Fibroblast of skin of right quadriceps (primary cell): ENCODE data around the gene OVCH2.
"Not testable (repeated sequence)": the region's sequence is repeated elsewhere in the genome, so short reads cannot be mapped to it uniquely, and the experiment has no call there.

Experiments
- DNase-seq: peaks from one replicate; pipeline ENCODE4 v3.0.0-alpha.2; 2013

The OVCH2 gene, protein sequence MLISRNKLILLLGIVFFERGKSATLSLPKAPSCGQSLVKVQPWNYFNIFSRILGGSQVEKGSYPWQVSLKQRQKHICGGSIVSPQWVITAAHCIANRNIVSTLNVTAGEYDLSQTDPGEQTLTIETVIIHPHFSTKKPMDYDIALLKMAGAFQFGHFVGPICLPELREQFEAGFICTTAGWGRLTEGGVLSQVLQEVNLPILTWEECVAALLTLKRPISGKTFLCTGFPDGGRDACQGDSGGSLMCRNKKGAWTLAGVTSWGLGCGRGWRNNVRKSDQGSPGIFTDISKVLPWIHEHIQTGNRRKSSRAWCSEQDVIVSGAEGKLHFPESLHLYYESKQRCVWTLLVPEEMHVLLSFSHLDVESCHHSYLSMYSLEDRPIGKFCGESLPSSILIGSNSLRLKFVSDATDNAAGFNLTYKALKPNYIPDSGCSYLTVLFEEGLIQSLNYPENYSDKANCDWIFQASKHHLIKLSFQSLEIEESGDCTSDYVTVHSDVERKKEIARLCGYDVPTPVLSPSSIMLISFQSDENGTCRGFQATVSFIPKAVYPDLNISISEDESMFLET

GRCh38 chr11:7706377-7706776 lies at the start of gene OVCH2:
Gene OVCH2, minus strand, starts transcription at chr11:7706477. Its CDS starts 83 bp downstream, at chr11:7706394.
- DNase-seq: no peak

GRCh38 chr11:7749456-7749855 lies 43.2 kb upstream of the OVCH2 start:
- DNase-seq: no peak

DNA sequence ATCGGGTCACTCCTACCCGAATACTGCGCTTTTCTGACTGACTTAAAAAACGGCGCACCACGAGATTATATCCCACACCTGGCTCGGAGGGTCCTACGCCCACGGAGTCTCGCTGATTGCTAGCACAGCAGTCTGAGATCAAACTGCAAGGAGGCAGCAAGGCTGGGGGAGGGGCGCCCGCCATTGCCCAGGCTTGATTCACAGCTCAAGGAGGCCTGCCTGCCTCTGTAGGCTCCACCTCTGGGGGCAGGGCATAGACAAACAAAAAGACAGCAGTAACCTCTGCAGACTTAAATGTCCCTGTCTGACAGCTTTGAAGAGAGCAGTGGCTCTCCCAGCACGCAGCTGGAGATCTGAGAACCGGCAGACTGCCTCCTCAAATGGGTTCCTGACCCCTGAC lies 28.5 kb upstream of the OVCH2 start:
- DNase-seq: not testable (repeated sequence)

DNA sequence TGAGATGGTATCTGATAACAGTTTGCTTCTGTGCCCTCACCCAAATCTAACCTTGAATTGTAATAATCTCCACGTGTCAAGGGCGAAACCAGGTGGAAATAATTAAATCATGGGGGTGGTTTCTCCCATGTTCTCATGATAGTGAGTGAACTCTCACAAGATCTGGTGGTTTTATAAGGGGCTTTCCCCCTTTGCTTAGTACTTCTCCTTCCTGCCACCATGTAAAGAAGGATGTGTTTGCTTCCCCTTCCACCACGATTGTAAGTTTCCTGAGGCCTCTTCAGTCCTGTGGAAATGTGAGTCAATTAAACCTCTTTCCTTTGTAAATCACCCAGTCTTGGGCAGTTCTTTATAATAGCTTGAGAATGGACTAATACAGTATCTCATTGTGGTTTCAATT lies 8.5 kb upstream of the OVCH2 start:
- no peak for DNase-seq

DNA sequence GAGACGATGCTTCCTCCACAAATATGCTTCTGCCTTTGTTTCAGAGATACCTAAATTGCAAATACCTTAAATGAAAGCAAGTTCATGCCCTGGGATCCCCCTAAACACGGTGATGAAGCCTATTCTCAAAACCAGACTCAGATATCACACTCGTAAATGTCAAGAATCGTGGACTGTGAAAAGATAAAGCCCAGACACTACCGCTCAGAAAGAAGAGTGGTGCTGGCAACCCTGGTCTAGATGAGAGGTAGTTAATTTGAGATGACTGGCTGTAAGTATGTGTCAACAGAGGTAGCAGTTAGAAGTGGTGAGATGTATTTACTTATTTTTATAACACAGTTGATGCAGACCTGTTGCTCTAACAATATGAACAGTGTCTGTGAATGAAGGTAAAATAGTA lies 2.5 kb downstream of the OVCH2 start:
- DNase-seq: no peak

- DNase-seq: no peak
These were observed 9.9 kb downstream of the OVCH2 start for GRCh38 chr11:7696424-7696823.

- no peak for DNase-seq
These were observed 12.0 kb downstream of the OVCH2 start for GRCh38 chr11:7694235-7694634.

GRCh38 chr11:7692426-7692825 lies 13.9 kb downstream of the OVCH2 start:
- no peak for DNase-seq

- DNase-seq: peak; percentile 29
These were observed 14.4 kb downstream of the OVCH2 start for GRCh38 chr11:7691759-7692350.

DNA sequence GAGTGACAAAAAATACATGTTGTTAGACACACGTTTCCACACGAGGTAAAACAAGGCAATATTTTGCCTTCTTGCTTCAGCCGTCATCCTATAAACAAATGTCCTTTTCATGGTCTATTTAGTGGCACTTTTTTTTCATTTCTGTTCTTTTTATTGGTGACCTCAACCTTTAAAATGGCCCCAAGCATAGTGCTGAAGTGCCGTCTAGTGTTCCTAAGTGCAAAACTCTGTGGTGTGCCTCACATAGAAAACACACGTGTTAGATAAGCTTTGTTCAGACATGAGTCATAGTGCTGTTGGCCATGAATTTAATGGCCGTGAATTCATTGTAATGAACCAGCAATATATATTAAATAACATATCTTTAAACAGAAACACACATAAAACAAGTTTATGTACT lies 15.6 kb downstream of the OVCH2 start:
- no peak for DNase-seq

- DNase-seq: no peak
These were observed 17.0 kb downstream of the OVCH2 start for GRCh38 chr11:7689239-7689638.

- peak; percentile 25 for DNase-seq
These were observed 17.9 kb downstream of the OVCH2 start for GRCh38 chr11:7688238-7688826.

DNA sequence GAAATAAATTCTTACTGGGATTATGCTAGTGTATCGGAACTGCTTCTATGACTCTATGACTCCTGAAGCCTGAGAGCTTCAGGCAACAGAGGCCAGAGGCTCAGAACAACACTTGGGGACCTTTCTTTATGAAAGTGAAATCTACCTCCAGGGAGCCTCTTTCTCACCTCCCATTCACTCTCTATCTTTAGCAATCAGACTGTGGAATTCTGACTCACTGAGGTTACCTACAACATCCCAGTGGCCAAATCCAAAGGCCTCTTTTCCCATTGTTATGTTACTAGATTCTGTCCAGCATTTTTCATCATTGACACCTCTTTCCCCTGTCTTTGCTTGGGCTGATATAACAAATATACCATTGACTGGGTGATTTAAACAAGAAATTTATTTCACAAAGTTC lies 18.9 kb downstream of the OVCH2 start:
- DNase-seq: no peak

GRCh38 chr11:7686761-7687160 lies 19.5 kb downstream of the OVCH2 start:
- DNase-seq: no peak

DNA sequence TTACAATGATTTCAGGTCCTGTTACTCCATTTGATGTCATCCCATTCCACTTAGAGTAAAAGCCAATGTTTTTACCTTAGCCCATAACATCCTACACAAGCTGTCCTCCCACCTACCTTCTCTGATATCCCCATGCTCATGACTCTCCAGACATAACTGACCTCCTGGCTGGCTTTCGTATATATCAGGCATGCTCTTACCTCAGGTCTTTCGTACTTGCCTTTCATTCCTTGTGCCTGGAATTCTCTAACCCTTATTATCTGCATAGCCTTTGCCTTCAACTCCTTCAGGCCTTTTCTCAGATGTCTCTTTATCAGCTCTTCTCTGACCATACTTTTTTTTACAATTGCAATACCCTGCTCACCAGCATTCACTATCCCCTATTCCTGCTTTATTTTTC lies 22.7 kb downstream of the OVCH2 start:
- no peak for DNase-seq

- peak; percentile 26 for DNase-seq
These were observed 28.5 kb downstream of the OVCH2 start for GRCh38 chr11:7677796-7678201.

DNA sequence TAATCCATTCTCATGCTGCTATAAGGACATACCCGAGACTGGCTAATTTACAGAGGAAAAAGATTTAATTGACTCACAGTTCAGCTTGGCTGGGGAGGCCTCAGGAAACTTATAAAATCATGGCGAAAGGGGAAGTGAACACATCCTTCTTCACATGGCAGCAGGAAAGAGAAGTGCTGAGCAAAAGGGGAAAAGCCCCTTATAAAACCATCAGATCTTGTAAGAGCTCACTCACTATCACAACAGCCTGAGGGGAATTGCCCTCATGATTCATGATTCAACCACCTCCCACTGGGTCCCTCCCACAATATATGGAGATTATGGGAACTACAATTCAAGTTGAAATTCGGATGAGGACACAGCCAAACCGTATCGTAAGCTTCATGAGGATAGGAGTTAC lies 29.2 kb downstream of the OVCH2 start:
- DNase-seq: peak; percentile 50

- no peak for DNase-seq
These were observed 30.6 kb downstream of the OVCH2 start for GRCh38 chr11:7675631-7676030.

GRCh38 chr11:7673724-7674434 lies 32.4 kb downstream of the OVCH2 start:
- peak; percentile 22 for DNase-seq

DNA sequence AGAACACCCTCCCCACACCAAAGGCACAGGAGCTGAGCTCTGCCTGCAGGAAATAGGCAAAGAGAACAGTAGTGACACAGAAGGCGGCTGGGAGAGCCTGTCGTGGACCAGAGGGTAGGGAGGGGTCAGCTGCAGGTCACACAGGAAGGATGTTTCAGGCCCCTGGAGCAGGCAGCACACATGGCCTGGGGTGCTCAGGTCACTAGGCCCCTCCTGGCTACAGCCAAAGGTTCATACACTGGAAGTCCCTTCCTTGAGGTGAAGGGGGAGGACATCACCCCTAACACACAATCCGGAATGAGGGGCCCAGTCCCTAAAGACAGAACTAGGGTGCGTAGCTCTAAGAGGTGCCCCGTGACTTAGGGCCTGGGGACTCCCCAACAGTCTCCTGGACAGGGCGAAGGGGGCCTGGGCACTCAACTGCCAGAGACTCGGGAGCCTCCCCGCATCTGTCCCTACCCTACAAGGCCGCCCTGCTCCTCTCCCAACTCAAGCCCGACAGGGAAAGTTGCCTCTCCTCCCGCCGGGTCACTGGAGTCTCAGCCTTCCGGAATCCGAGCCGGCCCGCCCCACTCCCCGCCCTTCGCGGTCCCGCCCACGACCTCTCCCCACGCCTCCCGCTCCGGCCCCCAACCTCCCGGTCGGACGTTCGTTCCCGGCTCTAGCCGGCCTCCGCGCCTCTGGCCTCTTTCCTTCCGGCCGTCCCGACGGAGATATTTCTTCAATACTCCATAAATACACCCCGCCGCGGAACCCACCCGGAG lies 33.1 kb downstream of the OVCH2 start, which contains the start of gene CYB5R2:
TSS of gene CYB5R2 (minus strand) at position 541 of the 764 bp plus-strand sequence. CDS start 675 bp downstream, outside the sequence.
- DNase-seq: peak; percentile 41

- no peak for DNase-seq
These were observed 33.9 kb downstream of the OVCH2 start for GRCh38 chr11:7672276-7672959.
